PC-3 (cell line): ENCODE data around the gene HTR2A. TPM values are rescaled to one million over a fixed set of nuclear protein-coding genes. Genes with fewer than 3 reads are reported as not detected.

Experiments used
- ATAC-seq: fragments of 200-7000 bp; cut with Tn5 transposase; 2 replicates; pipeline ENCODE4 v1.9.1; 2020; ENCODE audit warnings: mild to moderate bottlenecking, moderate library complexity
- BruUV-seq: library from RNA; stranded (reverse); fragments of 400-500 nt; replicated peaks from 2 replicates; lab custom pipeline; 2021; lab: Mats Ljungman, UMichigan
- CTCF ChIA-PET: fragments of 300-600 bp; sonication (Branson Sonifier 250); formaldehyde crosslinking; loops from one replicate; lab custom pipeline; 2022; ENCODE audit warnings: antibody characterized with exemption; lab: Charles Lee
- POLR2A ChIA-PET: fragments of 300-600 bp; sonication (Branson Sonifier 250); formaldehyde crosslinking; loops from one replicate; lab custom pipeline; 2022; ENCODE audit warnings: antibody characterized with exemption; ENCODE audit not compliant: unreplicated experiment; lab: Charles Lee
- DNase-seq: peaks from one replicate; pipeline ENCODE4 v3.0.0-alpha.2; 2015
- H2AFZ ChIP-seq: fragments of 300-600 bp; sonication (generic); 2 replicates; pipeline ENCODE4 v1.6.0; 2016; ENCODE audit warnings: antibody characterized with exemption, low read length
- H3F3A ChIP-seq: fragments of 300-600 bp; sonication (generic); one replicate; pipeline ENCODE4 v1.6.0; 2017; ENCODE audit warnings: antibody characterized with exemption, low read length, control low read depth, mild to moderate bottlenecking; ENCODE audit not compliant: unreplicated experiment
- H3K27ac ChIP-seq: fragments of 300-600 bp; sonication (generic); 2 replicates; pipeline ENCODE4 v1.5.1; 2016; ENCODE audit warnings: mild to moderate bottlenecking, low read length
- H3K27me3 ChIP-seq: fragments of 300-600 bp; sonication (generic); 2 replicates; pipeline ENCODE4 v1.6.1; 2016; ENCODE audit warnings: low read length, mixed read lengths
- H3K36me3 ChIP-seq: fragments of 300-600 bp; sonication (generic); 2 replicates; pipeline ENCODE4 v1.6.1; 2016; ENCODE audit warnings: low read depth, mixed run types, low read length, mixed read lengths
- H3K4me1 ChIP-seq: fragments of 300-600 bp; sonication (generic); 2 replicates; pipeline ENCODE4 v1.5.1; 2016; ENCODE audit warnings: low read length; ENCODE audit not compliant: insufficient read depth
- H3K4me2 ChIP-seq: fragments of 300-600 bp; sonication (generic); 2 replicates; pipeline ENCODE4 v1.6.0; 2016; ENCODE audit warnings: low read length
- H3K4me3 ChIP-seq: fragments of 300-600 bp; sonication (generic); 2 replicates; pipeline ENCODE4 v1.5.1; 2016; ENCODE audit warnings: mild to moderate bottlenecking, low read length, mixed read lengths
- H3K79me2 ChIP-seq: fragments of 300-600 bp; sonication (generic); 2 replicates; pipeline ENCODE4 v1.6.1; 2017; ENCODE audit warnings: low read length, mixed read lengths
- H3K9ac ChIP-seq: fragments of 300-600 bp; sonication (generic); 2 replicates; pipeline ENCODE4 v1.6.0; 2016; ENCODE audit warnings: mild to moderate bottlenecking, low read length
- H3K9me2 ChIP-seq: fragments of 300-600 bp; sonication (generic); replicated peaks from 2 replicates; pipeline ENCODE4 v1.6.1; 2016; ENCODE audit warnings: mixed run types, low read length, mixed read lengths
- H3K9me3 ChIP-seq: fragments of 300-600 bp; sonication (generic); 2 replicates; pipeline ENCODE4 v1.6.1; 2016; ENCODE audit warnings: low read length, mixed read lengths
- H4K20me1 ChIP-seq: fragments of 300-600 bp; sonication (generic); 2 replicates; pipeline ENCODE4 v1.6.1; 2016; ENCODE audit warnings: low read length, mixed read lengths
- EZH2 ChIP-seq: fragments of 300-600 bp; sonication (generic); IDR thresholded peaks from one replicate; pipeline ENCODE4 v1.6.1; 2017; ENCODE audit warnings: antibody characterized with exemption, mild to moderate bottlenecking, low read length; ENCODE audit not compliant: unreplicated experiment
- EZH2phosphoT487 ChIP-seq: fragments of 300-600 bp; sonication (generic); IDR thresholded peaks from 2 replicates; pipeline ENCODE4 v1.6.1; 2018; ENCODE audit warnings: mild to moderate bottlenecking, antibody characterized with exemption, low read length, borderline replicate concordance
- intact Hi-C: fragments of 100-400 bp; cut with micrococcal nuclease; formaldehyde crosslinking; loops from 2 replicates; pipeline ENCODE4 v1.9.0; 2023
- total RNA-seq: library from RNA; depleted of rRNA; stranded (reverse); fragments of >200 nt; gene quantifications from 2 replicates; pipeline ENCODE4 v1.2.3, GENCODE V29; 2014
- TF ChIP-seq, protein P1 (sequence below): fragments of 300-600 bp; sonication (generic); conservative IDR thresholded peaks from 2 replicates; pipeline ENCODE4 v1.5.1; 2017; ENCODE audit warnings: antibody characterized with exemption, low read depth, mild to moderate bottlenecking, low read length

Gene HTR2A
- total RNA-seq, 1 experiment from 2014 or later: 0.04 TPM

DNA sequence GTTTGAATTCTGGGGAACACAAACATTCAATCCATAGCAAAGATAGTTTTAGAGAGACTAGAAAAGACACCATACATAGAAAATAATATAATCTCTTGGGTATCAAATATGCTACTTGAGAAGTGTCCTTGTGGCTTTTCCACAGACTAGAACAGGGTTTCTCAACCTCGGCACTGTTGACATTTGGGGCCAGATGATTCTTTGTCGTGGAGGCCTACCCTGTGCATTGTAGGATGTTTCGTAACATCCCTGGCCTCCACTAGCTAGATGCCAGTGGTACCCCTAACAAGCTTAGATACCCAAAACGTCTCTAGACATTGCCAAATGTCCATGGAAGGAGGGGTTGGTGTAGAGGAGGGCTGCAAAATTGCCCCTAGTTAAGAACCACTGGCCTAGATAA is 97.7 kb downstream of the HTR2A start:
- Histone ChIP-seq H3K4me2 (no peak overlapping the region), H3K27me3 (no peaks in the 10 kb centered on the region), H3K9me3 (no peaks in the 10 kb centered on the region), H3K79me2 (peaks cover 26% of the 10 kb centered on the region), H3K36me3 (no peaks in the 10 kb centered on the region), H3K4me3 (no peak overlapping the region), H3K9me2 (no peaks in the 10 kb centered on the region), H2AFZ (no peak overlapping the region), H3F3A (no peaks in the 10 kb centered on the region), H3K4me1 (peaks cover 37% of the 10 kb centered on the region), H3K27ac (no peak overlapping the region), H3K9ac (no peak overlapping the region), H4K20me1 (no peaks in the 10 kb centered on the region)
- TF ChIP-seq EZH2phosphoT487: no peak
- TF ChIP-seq, protein P1, sequence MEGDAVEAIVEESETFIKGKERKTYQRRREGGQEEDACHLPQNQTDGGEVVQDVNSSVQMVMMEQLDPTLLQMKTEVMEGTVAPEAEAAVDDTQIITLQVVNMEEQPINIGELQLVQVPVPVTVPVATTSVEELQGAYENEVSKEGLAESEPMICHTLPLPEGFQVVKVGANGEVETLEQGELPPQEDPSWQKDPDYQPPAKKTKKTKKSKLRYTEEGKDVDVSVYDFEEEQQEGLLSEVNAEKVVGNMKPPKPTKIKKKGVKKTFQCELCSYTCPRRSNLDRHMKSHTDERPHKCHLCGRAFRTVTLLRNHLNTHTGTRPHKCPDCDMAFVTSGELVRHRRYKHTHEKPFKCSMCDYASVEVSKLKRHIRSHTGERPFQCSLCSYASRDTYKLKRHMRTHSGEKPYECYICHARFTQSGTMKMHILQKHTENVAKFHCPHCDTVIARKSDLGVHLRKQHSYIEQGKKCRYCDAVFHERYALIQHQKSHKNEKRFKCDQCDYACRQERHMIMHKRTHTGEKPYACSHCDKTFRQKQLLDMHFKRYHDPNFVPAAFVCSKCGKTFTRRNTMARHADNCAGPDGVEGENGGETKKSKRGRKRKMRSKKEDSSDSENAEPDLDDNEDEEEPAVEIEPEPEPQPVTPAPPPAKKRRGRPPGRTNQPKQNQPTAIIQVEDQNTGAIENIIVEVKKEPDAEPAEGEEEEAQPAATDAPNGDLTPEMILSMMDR: no peak
- no peak for TF ChIP-seq EZH2
- intact Hi-C loops: no loop called here
- POLR2A ChIA-PET: no interaction called here
- ATAC-seq (no peak), DNase-seq (no peak)
- CTCF ChIA-PET: no interaction called here
- BruUV-seq: no TSS peak

DNA sequence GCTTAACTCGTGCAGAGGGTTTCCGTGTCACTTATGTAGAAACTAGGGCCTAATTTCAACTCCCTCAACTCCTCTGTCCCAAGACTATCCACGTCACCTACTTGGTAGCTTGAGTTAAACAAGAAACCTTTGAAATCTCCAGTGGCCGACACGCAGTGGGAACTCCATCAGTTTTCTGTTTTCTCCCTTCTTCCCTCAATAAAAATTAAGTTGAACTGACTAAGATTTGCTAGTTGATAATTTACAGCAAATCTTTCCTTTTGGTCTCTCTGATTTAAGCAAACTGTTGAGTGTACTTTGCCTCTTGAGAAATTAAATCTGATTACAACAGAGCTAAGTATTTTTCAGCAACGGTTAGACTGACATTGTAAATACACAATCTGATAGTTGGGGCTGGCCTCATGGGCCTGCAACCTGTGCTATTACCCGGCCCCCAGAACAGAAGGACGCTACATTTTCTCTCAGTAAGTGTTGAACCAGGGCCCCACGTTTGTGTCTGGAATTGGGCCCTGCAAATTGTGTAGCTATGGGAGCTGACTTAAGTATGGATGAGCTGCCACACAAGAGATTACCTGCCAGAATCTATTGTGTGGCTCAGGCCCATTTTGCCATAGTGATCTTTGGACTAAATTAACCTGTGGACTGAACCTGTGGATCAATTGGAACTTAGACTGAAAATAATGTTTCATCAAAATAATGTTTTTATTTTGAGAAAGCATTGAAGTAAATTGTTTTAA is 99.2 kb downstream of the HTR2A start:
- Histone ChIP-seq H3K9ac (peak overlapping the region; percentile 94), H3K27ac (peak overlapping the region; percentile 23; the same call in 1 of the 2 replicates), H3K4me1 (peaks cover 28% of the 10 kb centered on the region), H3K27me3 (no peaks in the 10 kb centered on the region), H3K9me2 (no peaks in the 10 kb centered on the region), H3K36me3 (peaks cover 5% of the 10 kb centered on the region; the same call in 1 of the 2 replicates), H3F3A (no peaks in the 10 kb centered on the region), H2AFZ (peak overlapping the region; percentile 95), H3K4me3 (peak overlapping the region; percentile 78), H3K79me2 (peaks cover 37% of the 10 kb centered on the region), H3K4me2 (peak overlapping the region; percentile 90), H3K9me3 (no peaks in the 10 kb centered on the region), H4K20me1 (no peaks in the 10 kb centered on the region)
- DNase-seq (no peak), ATAC-seq (no peak)
- TSS peak; percentile 86 for BruUV-seq
- ChIA-PET POLR2A (interaction anchor here (0.7 kb wide), 1 partner anchor 611 kb away, joined by 7 read pairs; no protein-coding TSS in a partner anchor), CTCF (no interaction called here)
- TF ChIP-seq, protein P1: no peak
- TF ChIP-seq EZH2 (no peak), EZH2phosphoT487 (no peak)
- intact Hi-C loops: no loop called here
